Measurements from ENCODE around the gene STX7.

STX7 gene

GRCh38 chr6:132412656-132413498, 100.0 kb downstream of the STX7 start:
- DNase-seq: no peak

DNA sequence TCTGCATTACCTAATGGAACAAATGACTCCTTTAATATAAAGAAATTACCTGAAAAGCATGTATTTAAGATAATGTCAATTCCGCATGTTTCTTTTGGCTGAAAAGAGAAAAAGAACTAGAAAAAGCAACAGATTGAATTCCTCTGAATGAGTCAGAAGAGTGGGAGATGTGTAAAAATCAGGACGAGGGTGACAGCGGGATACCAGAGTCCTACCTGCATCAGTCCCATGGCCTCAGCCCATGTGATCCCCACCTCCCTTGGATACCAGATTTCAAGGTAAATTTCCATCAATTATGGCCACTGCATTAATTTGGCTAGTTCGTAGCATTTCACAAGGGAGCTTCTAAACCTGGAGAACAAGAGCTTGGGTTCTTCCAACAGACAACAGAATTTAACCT, 101.6 kb downstream of the STX7 start:
- DNase-seq: no peak

- no peak for DNase-seq
Measured at GRCh38 chr6:132410830-132411229, 102.1 kb downstream of the STX7 start.

- DNase-seq: no peak
Measured at GRCh38 chr6:132405143-132405915, 107.6 kb downstream of the STX7 start.

GRCh38 chr6:132404736-132405135, 108.2 kb downstream of the STX7 start:
- DNase-seq: no peak

DNA sequence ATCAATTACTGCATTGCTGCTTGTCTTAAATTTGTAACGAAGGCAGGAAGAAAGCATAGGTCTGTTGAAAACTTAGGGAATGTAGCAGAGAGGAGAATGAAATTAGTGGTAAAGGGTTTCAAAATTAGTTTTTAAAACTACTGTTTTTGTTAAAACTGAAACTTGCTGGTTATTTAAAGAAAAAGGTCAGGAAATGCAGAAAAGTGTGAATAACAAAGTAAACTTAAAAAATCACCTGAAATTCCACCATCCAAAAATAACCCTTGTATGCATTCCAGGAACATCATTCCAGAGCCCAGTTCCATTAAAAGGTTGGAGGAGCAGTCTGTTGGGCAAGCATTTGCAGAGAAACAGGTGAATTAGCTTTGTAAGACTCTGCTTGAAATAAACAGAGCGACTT, 108.6 kb downstream of the STX7 start:
- no peak for DNase-seq

DNA sequence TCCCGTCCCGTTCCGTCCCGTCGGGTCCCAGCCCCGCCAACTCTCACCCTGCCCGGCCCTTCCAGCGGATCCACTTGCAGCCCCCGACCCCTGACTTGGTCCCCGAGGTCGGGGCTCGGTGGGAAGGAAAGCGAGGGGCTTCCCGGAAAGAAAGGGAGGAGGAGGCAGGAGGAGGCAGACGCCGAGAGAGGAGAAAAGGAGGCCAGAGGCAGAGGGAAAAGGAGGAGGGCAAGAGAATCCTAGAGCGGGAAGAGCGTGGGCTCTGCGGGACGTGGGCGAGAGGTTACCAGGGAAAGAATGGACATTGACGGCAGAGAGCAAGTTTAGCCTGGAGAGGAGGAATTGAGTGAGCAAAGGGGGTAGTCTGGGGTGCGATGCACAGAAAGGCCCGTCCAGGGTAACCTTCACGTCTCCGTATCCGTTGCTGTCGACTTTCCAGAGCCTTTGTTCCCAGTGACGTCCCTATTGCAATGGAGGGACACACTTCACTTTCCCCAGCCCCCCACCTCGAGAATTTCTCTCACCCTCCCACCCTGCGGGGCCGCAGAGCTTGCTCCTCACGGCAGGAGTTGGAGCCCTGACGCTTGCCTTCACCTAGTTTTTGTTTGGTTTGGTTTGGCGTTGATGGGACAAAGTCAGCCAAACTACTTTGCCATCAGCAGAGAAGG, 111.2 kb downstream of the STX7 start:
- DNase-seq: no peak

- no peak for DNase-seq
Measured at GRCh38 chr6:132400883-132401617, 111.9 kb downstream of the STX7 start, which contains the start of gene MOXD1. TSS of gene MOXD1 (minus strand) at chr6:132401475. CDS start at chr6:132401426, 49 bp downstream.

- DNase-seq: no peak
Measured at GRCh38 chr6:132400555-132400882, 112.4 kb downstream of the STX7 start.

DNA sequence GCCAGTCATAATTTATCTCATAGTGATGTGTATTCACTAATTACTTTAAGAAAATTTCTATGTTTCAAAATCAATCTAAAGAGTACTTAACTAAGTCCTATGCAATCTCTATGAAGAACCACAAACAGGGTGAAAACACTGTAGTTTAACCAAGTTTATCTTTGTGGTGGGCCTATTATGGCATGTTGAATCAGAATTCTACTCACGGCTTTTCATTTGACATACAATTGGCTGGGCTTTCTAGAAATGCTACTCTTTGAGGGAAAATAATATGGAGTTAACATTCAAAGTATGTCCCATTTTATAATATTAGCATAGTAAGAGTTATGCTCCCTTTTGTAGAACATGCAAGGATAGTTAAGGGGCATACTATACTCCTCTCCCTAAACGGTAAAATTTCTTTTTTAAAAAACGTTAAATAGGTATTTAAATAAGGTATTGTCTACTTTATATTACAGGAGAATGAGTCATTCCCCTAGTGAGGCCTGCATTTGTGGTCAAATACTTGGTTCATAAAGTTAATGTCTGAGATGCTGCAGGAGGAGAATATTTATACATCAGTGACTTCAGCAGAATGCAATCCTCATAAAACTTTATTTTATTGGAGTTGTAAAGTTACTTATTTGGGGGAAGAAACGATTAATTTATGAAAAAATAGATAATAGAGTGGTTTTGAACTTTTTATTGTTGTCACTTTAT, 113.4 kb downstream of the STX7 start:
- no peak for DNase-seq
